Measurements from ENCODE around the gene TRAF3.

GRCh38 chr14:102863381-102863780 is 86.1 kb downstream of the TRAF3 start:
- TF ChIP-seq CTCF (IDR thresholded peaks at IDR 0.05 in 8 of 11, conservative IDR thresholded peaks at IDR 0.05 in 3 of 11) (no peak), POLR2A (IDR thresholded peaks at IDR 0.05) (no peak)

All from spleen (tissue), 7 donors.